SK-N-SH (cell line): Measurements from ENCODE around the gene OXSR1. TPM values are rescaled to one million over a fixed set of nuclear protein-coding genes. Genes with fewer than 3 reads are reported as not detected.

ENCODE experiments used
- CTCF ChIA-PET: fragments of 300-600, 350-600 bp; formaldehyde crosslinking; extraction: SDS; loops from one replicate; lab custom pipeline; 2021; lab: Yijun Ruan, JAX
- POLR2A ChIA-PET: fragments of 350-600 bp; sonication (Branson Sonifier 250); formaldehyde crosslinking; extraction: SDS; loops from one replicate; lab custom pipeline; 2020; ENCODE audit warnings: antibody characterized with exemption, inconsistent platforms; lab: Yijun Ruan, JAX
- DNase-seq: peaks from one replicate; pipeline ENCODE4 v3.0.0; 2012
- H2AFZ ChIP-seq: fragments of 200-600 bp; sonication (generic); 2 replicates; pipeline ENCODE4 v1.8.1; 2016; ENCODE audit warnings: antibody characterized with exemption, mild to moderate bottlenecking, low read depth
- H3F3A ChIP-seq: fragments of 200-600 bp; sonication (generic); replicated peaks from 2 replicates; pipeline ENCODE3; 2016; ENCODE audit warnings: antibody characterized with exemption, mild to moderate bottlenecking; ENCODE audit not compliant: insufficient read depth
- H3K27ac ChIP-seq, 2 experiments: fragments of 200-500 bp in 1 of 2; fragments of 200-600 bp in 1 of 2; sonication (Bioruptor generic) in 1 of 2; sonication (generic), shearing (Covaris generic) in 1 of 2; 2 replicates each; pipeline versions ENCODE4 v1.5.1 to v1.6.1; 2014 to 2016; ENCODE audit warnings: low read depth in 2 of 2, inconsistent platforms in 1 of 2, low read length in 1 of 2, mild to moderate bottlenecking in 1 of 2, mixed read lengths in 1 of 2
- H3K27me3 ChIP-seq: fragments of 200-600 bp; sonication (generic), shearing (Covaris generic); 2 replicates; pipeline ENCODE4 v1.6.1; 2016; ENCODE audit warnings: mixed run types; ENCODE audit not compliant: insufficient read depth
- H3K36me3 ChIP-seq, 2 experiments: fragments of 200-500 bp in 1 of 2; fragments of 200-600 bp in 1 of 2; sonication (Bioruptor generic) in 1 of 2; sonication (generic) in 1 of 2; replicated peaks in 1 of 2; 2 replicates each; pipeline versions ENCODE3 to v1.5.1; 2014 to 2016; ENCODE audit warnings: low read length in 1 of 2, mild to moderate bottlenecking in 1 of 2; ENCODE audit not compliant: insufficient read depth in 2 of 2, control insufficient read depth in 1 of 2
- H3K4me1 ChIP-seq, 2 experiments: fragments of 200-500 bp in 1 of 2; fragments of 200-600 bp in 1 of 2; sonication (Bioruptor generic) in 1 of 2; sonication (generic), shearing (Covaris generic) in 1 of 2; 2 replicates each; pipeline versions ENCODE4 v1.5.1 to v1.6.1; 2014 to 2016; ENCODE audit warnings: low read depth in 1 of 2, low read length in 1 of 2, mixed run types in 1 of 2; ENCODE audit not compliant: insufficient read depth in 2 of 2, control insufficient read depth in 1 of 2
- H3K4me2 ChIP-seq: fragments of 200-600 bp; sonication (generic), shearing (Covaris generic); 2 replicates; pipeline ENCODE4 v1.6.1; 2017; ENCODE audit warnings: mixed run types
- H3K4me3 ChIP-seq, 2 experiments: fragments of 200-500 bp in 1 of 2; fragments of 200-600 bp in 1 of 2; sonication (Bioruptor generic) in 1 of 2; sonication (generic), shearing (Covaris generic) in 1 of 2; 2 replicates each; pipeline versions ENCODE4 v1.5.1 to v1.8.1; 2014 to 2016; ENCODE audit warnings: low read depth in 2 of 2, inconsistent platforms in 1 of 2, low read length in 1 of 2, mild to moderate bottlenecking in 1 of 2, mixed read lengths in 1 of 2, moderate library complexity in 1 of 2
- H3K79me2 ChIP-seq: fragments of 200-600 bp; sonication (generic); 2 replicates; pipeline ENCODE4 v1.8.1; 2017; ENCODE audit warnings: mild to moderate bottlenecking; ENCODE audit not compliant: insufficient read depth
- H3K9ac ChIP-seq: fragments of 200-600 bp; sonication (generic); 2 replicates; pipeline ENCODE4 v1.6.1; 2017; ENCODE audit warnings: mixed run types
- H3K9me2 ChIP-seq: fragments of 200-600 bp; sonication (generic); 2 replicates; pipeline ENCODE4 v1.6.1; 2017; ENCODE audit warnings: mixed run types
- H3K9me3 ChIP-seq: fragments of 200-600 bp; sonication (generic); 2 replicates; pipeline ENCODE4 v1.6.1; 2017; ENCODE audit warnings: mixed run types, mild to moderate bottlenecking, moderate library complexity
- H4K20me1 ChIP-seq: fragments of 200-600 bp; sonication (generic); 2 replicates; pipeline ENCODE4 v1.6.1; 2017; ENCODE audit warnings: mild to moderate bottlenecking, mixed run types; ENCODE audit not compliant: insufficient read depth
- CHD2 ChIP-seq: fragments of 150-350 bp; IDR thresholded peaks from 2 replicates; pipeline ENCODE4 v1.6.1; 2018; ENCODE audit warnings: low read length; ENCODE audit not compliant: partially characterized antibody
- EP300 ChIP-seq, 2 experiments: IDR thresholded peaks; 2 replicates each; pipeline versions ENCODE4 v1.4.0 to v1.6.1; 2012; ENCODE audit warnings: borderline replicate concordance in 1 of 2, low read depth in 1 of 2, low read length in 1 of 2
- GATA2 ChIP-seq: sonication (generic); formaldehyde crosslinking; IDR thresholded peaks from 2 replicates; pipeline ENCODE4 v1.5.0; 2020; ENCODE audit warnings: mild to moderate bottlenecking, missing genetic modification reagents
- JUND ChIP-seq: IDR thresholded peaks from 2 replicates; pipeline ENCODE4 v1.4.0; 2012
- MEF2A ChIP-seq: IDR thresholded peaks from 2 replicates; pipeline ENCODE4 v1.4.0; 2012; ENCODE audit warnings: low read depth, borderline replicate concordance
- MXI1 ChIP-seq: IDR thresholded peaks from 2 replicates; pipeline ENCODE4 v1.6.1; 2012; ENCODE audit warnings: mild to moderate bottlenecking, low read depth, low read length, improper control_type of control experiment
- NFIC ChIP-seq: IDR thresholded peaks from 2 replicates; pipeline ENCODE4 v1.4.0; 2012; ENCODE audit warnings: borderline replicate concordance
- NRF1 ChIP-seq: IDR thresholded peaks from 2 replicates; pipeline ENCODE4 v1.6.1; 2012; ENCODE audit warnings: low read depth, mild to moderate bottlenecking, low read length
- POLR2AphosphoS5 ChIP-seq: IDR thresholded peaks from 2 replicates; pipeline ENCODE4 v1.6.1; 2012; ENCODE audit warnings: low read depth, low read length
- RAD21 ChIP-seq: IDR thresholded peaks from 2 replicates; pipeline ENCODE4 v1.6.1; 2012; ENCODE audit warnings: mild to moderate bottlenecking, low read length
- RCOR1 ChIP-seq: fragments of 150-350 bp; IDR thresholded peaks from 2 replicates; pipeline ENCODE4 v1.6.1; 2017; ENCODE audit warnings: antibody characterized with exemption, low read length
- RFX5 ChIP-seq: IDR thresholded peaks from 2 replicates; pipeline ENCODE4 v1.6.1; 2012; ENCODE audit warnings: mild to moderate bottlenecking, improper control_type of control experiment, low read length
- RXRA ChIP-seq: IDR thresholded peaks from 2 replicates; pipeline ENCODE4 v1.4.0; 2012; ENCODE audit warnings: low read depth, mild to moderate bottlenecking, borderline replicate concordance
- SIN3A ChIP-seq: IDR thresholded peaks from 2 replicates; pipeline ENCODE4 v1.6.1; 2012; ENCODE audit warnings: low read depth, mild to moderate bottlenecking, low read length, moderate library complexity, borderline replicate concordance
- TAF1 ChIP-seq: IDR thresholded peaks from 2 replicates; pipeline ENCODE4 v1.6.1; 2012; ENCODE audit warnings: low read depth, mild to moderate bottlenecking, low read length, moderate library complexity, borderline replicate concordance
- TCF12 ChIP-seq: IDR thresholded peaks from 2 replicates; pipeline ENCODE4 v1.4.0; 2012
- TEAD4 ChIP-seq: IDR thresholded peaks from 2 replicates; pipeline ENCODE4 v1.4.0; 2012; ENCODE audit warnings: mild to moderate bottlenecking, borderline replicate concordance; ENCODE audit not compliant: insufficient read depth
- YY1 ChIP-seq: IDR thresholded peaks from 2 replicates; pipeline ENCODE4 v1.4.0; 2012; ENCODE audit warnings: low read depth, mild to moderate bottlenecking
- whole genome bisulfite sequencing: methylation state at CpG from one replicate; pipeline ENCODE4 v1.1.6; 2017; ENCODE audit warnings: low lambda C conversion rate; 5-methylcytosine and 5-hydroxymethylcytosine counted together
- polyA plus RNA-seq, 3 experiments: library from polyadenylated mRNA; depleted of rRNA; stranded (reverse); fragments of >200 nt; gene quantifications; 2 replicates each; pipeline ENCODE4 v1.2.3, GENCODE V29; 2012
- TF ChIP-seq, protein P1 (sequence below): fragments of 200-600 bp; sonication (generic); IDR thresholded peaks from 2 replicates; pipeline ENCODE4 v1.6.1; 2017; ENCODE audit warnings: antibody characterized with exemption, mild to moderate bottlenecking, moderate library complexity
- TF ChIP-seq, protein P2 (sequence below): fragments of 150-350 bp; IDR thresholded peaks from 2 replicates; pipeline ENCODE4 v1.6.1; 2017; ENCODE audit warnings: antibody characterized with exemption, low read length, low read depth, borderline replicate concordance
- TF ChIP-seq, protein P3 (sequence below): IDR thresholded peaks from 2 replicates; pipeline ENCODE4 v1.4.0; 2012; ENCODE audit warnings: low read depth

OXSR1 gene
- polyA plus RNA-seq, 1 of the 3 experiments (the other 2 are of a cell fraction): 22.3 TPM

DNA sequence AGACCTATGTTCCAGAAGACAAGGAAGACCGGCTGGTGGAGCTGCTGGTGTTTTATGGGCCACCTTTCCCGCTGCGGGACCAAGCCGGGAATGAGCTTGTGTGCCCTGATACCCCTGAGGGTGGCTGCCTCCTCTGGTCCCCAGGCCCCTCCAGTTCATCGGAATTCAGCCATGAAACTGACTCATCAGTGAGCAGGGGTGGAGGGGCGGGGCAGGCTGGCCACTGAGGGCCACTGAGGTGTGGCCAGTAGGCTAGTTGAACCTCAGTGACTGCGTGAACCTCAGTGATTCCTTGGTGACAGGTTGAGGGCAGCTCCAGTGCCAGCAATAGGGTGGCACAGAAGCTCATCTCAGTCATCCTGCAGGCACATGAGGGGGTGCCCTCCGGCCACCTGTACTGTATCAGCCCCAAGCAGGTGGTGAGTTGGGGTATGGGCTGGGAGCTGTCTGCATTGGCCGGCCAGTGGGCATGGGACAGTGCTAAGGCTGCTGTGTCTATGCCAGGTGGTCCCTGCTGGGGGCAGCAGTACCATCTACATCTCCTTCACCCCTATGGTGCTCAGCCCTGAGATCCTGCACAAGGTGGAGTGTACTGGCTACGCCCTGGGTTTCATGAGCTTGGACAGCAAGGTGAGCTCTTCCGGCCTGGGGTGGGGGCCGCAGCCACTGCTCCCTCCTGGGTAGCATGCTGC is 48.7 kb upstream of the OXSR1 start:
- Histone ChIP-seq H3K36me3 (peaks cover 0 to 4% of the 10 kb centered on the region in 2 experiments), H4K20me1 (no peaks in the 10 kb centered on the region), H3K4me3 (no peak overlapping the region), H3K9me2 (no peaks in the 10 kb centered on the region), H3K9me3 (no peaks in the 10 kb centered on the region), H3K79me2 (no peaks in the 10 kb centered on the region), H3K27ac (no peak overlapping the region), H3F3A (no peaks in the 10 kb centered on the region), H3K4me2 (no peak overlapping the region), H3K27me3 (no peaks in the 10 kb centered on the region), H3K4me1 (no peaks in the 10 kb centered on the region), H2AFZ (no peak overlapping the region), H3K9ac (no peak overlapping the region)
- TF ChIP-seq GATA2 (CRISPR knock-in tag) (no peak), TCF12 (no peak), NFIC (no peak)
- ChIA-PET POLR2A (interaction anchor here (1.0 kb wide), 1 partner anchor 228 kb away, joined by 3 read pairs; no protein-coding TSS in a partner anchor), CTCF (interaction anchor here (0.5 to 4.8 kb wide), 10 partner anchors 8 to 363 kb away, joined by 3 to 27 read pairs (median 7); partner anchors contain the start of gene XYLB)
- WGBS: 80% methylated on average over 5 of the region's 12 CpGs
- no peak for DNase-seq

DNA sequence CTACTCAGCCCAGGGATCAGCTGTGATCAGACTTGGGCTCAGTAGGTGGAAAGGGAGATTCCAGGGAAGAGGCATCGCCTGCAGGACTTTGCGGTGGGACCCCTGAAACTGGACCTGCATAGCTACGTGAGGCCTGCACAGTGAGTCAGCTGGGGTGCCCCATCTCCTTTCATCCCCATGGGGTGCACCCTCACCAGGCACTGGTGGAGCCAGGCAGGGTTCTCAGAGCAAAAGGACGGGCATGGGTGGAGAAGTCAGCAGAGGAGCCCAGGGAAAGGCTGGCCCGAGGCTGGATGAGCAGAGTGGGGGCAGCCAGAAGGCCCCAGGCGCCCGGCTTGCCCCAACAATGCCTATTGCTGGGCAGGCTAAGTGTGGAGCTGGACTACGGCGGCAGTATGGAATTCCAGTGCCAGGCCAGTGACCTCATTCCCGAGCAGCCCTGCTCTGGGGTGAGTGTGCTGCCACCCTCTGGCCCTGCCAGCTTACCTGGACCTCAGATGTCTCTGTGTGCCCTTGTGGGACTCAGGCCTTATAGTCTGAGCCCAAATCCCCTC is 48.1 kb upstream of the OXSR1 start:
- Histone ChIP-seq H3F3A (no peaks in the 10 kb centered on the region), H3K4me1 (no peaks in the 10 kb centered on the region), H2AFZ (no peak overlapping the region), H3K27me3 (no peaks in the 10 kb centered on the region), H3K27ac (no peak overlapping the region), H4K20me1 (no peaks in the 10 kb centered on the region), H3K9me2 (no peaks in the 10 kb centered on the region), H3K9me3 (no peaks in the 10 kb centered on the region), H3K36me3 (peaks cover 0 to 11% of the 10 kb centered on the region in 2 experiments), H3K79me2 (no peaks in the 10 kb centered on the region), H3K4me3 (no peak overlapping the region), H3K9ac (no peak overlapping the region), H3K4me2 (no peak overlapping the region)
- TF ChIP-seq TCF12 (no peak), NRF1 (no peak), TAF1 (no peak), POLR2AphosphoS5 (no peak), RFX5 (no peak), MXI1 (no peak), EP300 (IDR thresholded peaks at IDR 0.05; ENCODE audit: borderline replicate concordance in 1 of 2, low read depth in 1 of 2, low read length in 1 of 2) (no peak), SIN3A (no peak), RXRA (no peak), TEAD4 (no peak), MEF2A (no peak), YY1 (no peak), RCOR1 (no peak), RAD21 (no peak), CHD2 (no peak), JUND (no peak)
- TF ChIP-seq, protein P1, sequence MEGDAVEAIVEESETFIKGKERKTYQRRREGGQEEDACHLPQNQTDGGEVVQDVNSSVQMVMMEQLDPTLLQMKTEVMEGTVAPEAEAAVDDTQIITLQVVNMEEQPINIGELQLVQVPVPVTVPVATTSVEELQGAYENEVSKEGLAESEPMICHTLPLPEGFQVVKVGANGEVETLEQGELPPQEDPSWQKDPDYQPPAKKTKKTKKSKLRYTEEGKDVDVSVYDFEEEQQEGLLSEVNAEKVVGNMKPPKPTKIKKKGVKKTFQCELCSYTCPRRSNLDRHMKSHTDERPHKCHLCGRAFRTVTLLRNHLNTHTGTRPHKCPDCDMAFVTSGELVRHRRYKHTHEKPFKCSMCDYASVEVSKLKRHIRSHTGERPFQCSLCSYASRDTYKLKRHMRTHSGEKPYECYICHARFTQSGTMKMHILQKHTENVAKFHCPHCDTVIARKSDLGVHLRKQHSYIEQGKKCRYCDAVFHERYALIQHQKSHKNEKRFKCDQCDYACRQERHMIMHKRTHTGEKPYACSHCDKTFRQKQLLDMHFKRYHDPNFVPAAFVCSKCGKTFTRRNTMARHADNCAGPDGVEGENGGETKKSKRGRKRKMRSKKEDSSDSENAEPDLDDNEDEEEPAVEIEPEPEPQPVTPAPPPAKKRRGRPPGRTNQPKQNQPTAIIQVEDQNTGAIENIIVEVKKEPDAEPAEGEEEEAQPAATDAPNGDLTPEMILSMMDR: no peak
- TF ChIP-seq, protein P2, sequence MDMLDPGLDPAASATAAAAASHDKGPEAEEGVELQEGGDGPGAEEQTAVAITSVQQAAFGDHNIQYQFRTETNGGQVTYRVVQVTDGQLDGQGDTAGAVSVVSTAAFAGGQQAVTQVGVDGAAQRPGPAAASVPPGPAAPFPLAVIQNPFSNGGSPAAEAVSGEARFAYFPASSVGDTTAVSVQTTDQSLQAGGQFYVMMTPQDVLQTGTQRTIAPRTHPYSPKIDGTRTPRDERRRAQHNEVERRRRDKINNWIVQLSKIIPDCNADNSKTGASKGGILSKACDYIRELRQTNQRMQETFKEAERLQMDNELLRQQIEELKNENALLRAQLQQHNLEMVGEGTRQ: no peak
- TF ChIP-seq, protein P3, sequence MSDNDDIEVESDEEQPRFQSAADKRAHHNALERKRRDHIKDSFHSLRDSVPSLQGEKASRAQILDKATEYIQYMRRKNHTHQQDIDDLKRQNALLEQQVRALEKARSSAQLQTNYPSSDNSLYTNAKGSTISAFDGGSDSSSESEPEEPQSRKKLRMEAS: no peak
- ChIA-PET POLR2A (interaction anchor here (1.0 kb wide), 1 partner anchor 227 kb away, joined by 3 read pairs; no protein-coding TSS in a partner anchor), CTCF (interaction anchor here (0.6 to 4.8 kb wide), 11 partner anchors 9 to 544 kb away, joined by 3 to 27 read pairs (median 7); partner anchors contain the start of gene XYLB)
- WGBS: 81% methylated on average over 8 of the region's 10 CpGs
- DNase-seq: no peak
